ENCODE results near the gene FIP1L1. TPM values are rescaled to one million over a fixed set of nuclear protein-coding genes. Genes with fewer than 3 reads are reported as not detected.
A peak's percentile ranks its signal among the peaks of the same experiment; 100 is the strongest.

FIP1L1 gene
- total RNA-seq, 1 donor, result 87.2 TPM

DNA sequence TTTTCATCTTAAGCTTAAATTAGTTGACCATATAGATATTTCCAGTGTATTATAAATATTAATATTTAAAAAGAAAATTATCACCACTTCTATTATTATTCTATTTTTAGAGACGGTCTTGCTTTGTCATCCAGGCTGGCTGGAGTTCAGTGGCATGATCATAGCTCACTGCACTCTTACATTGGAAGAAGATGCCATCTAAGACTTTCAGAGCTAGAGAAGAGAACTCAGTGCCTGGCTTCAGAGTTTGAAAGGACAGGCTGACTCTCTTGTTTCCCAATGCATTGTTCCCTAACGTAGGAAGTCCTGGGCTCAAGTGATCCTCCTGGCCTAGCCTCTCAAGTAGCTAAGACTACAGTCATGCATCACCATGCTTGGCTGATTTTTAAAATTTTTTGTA, 75.9 kb downstream of the FIP1L1 start:
- TF ChIP-seq, protein P1, sequence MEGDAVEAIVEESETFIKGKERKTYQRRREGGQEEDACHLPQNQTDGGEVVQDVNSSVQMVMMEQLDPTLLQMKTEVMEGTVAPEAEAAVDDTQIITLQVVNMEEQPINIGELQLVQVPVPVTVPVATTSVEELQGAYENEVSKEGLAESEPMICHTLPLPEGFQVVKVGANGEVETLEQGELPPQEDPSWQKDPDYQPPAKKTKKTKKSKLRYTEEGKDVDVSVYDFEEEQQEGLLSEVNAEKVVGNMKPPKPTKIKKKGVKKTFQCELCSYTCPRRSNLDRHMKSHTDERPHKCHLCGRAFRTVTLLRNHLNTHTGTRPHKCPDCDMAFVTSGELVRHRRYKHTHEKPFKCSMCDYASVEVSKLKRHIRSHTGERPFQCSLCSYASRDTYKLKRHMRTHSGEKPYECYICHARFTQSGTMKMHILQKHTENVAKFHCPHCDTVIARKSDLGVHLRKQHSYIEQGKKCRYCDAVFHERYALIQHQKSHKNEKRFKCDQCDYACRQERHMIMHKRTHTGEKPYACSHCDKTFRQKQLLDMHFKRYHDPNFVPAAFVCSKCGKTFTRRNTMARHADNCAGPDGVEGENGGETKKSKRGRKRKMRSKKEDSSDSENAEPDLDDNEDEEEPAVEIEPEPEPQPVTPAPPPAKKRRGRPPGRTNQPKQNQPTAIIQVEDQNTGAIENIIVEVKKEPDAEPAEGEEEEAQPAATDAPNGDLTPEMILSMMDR (IDR thresholded peaks at IDR 0.05; ENCODE audit: insufficient read depth, low read depth, low read length), result no peak
- H3K4me3 ChIP-seq (ENCODE audit: low read depth, low read length), result no peak overlapping the region

DNA sequence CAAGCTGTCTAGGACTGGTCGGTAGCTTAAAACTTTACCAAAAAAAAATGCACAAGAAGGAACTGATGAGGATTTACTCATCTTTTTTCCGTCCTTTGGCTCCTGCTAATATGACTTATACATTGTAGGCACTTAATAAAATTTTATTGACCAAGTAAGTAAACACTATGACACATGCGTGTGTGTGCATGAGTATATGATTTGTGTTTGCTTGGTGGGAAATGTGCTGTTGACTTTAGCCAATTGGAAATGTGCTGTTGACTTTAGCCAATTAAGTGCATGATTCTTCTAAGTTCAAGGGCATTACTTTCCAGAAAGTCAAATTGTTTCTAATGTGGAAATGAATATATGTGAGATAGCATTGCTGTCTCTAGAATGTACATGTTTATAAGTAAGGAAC, 78.3 kb downstream of the FIP1L1 start:
- TF ChIP-seq, protein P1 (IDR thresholded peaks at IDR 0.05; ENCODE audit: insufficient read depth, low read depth, low read length), result no peak
- no peak overlapping the region for H3K4me3 ChIP-seq (ENCODE audit: low read depth, low read length)
- no peak for DNase-seq (ENCODE audit: low read depth)

More for the DNA sequence above, 75.9 kb downstream of the FIP1L1 start:
- no peak for DNase-seq (ENCODE audit: low read depth)

DNA sequence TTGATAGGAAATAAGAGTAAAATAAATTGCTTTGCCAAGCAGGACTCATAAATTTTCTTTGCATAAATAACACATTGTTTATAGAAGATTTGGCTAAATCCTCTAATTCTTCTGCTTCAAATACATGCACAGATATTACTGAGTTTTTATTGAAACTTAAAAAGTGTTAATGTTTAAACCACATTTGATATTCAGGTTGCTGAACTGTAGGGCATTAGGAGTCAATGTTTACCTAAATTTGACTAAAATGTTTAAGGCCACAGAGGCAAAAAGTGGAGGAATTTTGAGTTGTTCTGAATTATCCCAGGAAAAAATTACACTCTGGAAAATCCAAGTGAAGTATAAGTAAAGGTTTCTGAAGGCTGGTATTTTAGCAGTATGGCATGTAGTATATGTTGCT, 78.7 kb downstream of the FIP1L1 start:
- DNase-seq (ENCODE audit: low read depth), result no peak
- TF ChIP-seq, protein P1 (IDR thresholded peaks at IDR 0.05; ENCODE audit: insufficient read depth, low read depth, low read length), result no peak
- H3K4me3 ChIP-seq (ENCODE audit: low read depth, low read length), result no peak overlapping the region

DNA sequence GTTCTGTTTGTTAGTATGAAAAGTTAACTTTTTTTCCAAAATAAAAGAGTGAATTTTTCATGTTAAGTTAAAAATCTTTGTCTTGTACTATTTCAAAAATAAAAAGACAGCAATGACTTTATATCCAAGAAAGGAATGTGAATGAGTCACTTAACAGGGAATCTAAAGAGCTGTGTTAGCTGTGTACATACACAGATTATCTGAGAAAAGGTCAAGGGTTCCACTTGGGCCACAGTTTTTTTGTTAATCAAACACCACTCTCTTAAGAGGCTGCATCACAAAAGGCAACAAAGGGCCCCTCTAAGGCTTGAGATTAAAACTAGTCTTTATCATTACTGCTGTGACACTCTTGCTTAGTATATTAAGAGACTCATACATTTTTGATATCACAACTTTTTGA, 82.1 kb downstream of the FIP1L1 start:
- peak; percentile 60 for DNase-seq (ENCODE audit: low read depth)
- TF ChIP-seq, protein P1 (IDR thresholded peaks at IDR 0.05; ENCODE audit: insufficient read depth, low read depth, low read length), result no peak
- no peak overlapping the region for H3K4me3 ChIP-seq (ENCODE audit: low read depth, low read length)

DNA sequence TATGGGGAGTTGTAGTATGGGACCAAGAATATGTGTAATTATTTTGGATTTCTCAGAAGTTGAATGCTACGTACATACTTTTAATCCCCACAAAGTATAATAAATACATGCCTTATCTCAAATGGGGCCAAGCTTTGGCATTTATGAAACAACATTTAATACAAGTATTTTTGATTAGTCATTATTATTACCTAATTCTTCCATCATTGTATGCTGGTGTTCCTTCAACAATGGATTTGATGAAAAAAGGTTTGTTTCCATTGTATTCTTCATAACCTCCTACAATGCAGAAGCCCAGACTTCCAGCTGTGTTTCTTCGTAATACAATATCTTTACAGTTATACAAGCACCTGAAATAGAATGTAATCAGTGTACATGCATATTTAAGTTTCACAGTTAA, 83.8 kb downstream of the FIP1L1 start:
- TF ChIP-seq, protein P1 (IDR thresholded peaks at IDR 0.05; ENCODE audit: insufficient read depth, low read depth, low read length), result no peak
- no peak overlapping the region for H3K4me3 ChIP-seq (ENCODE audit: low read depth, low read length)
- DNase-seq (ENCODE audit: low read depth), result peak; percentile 22

DNA sequence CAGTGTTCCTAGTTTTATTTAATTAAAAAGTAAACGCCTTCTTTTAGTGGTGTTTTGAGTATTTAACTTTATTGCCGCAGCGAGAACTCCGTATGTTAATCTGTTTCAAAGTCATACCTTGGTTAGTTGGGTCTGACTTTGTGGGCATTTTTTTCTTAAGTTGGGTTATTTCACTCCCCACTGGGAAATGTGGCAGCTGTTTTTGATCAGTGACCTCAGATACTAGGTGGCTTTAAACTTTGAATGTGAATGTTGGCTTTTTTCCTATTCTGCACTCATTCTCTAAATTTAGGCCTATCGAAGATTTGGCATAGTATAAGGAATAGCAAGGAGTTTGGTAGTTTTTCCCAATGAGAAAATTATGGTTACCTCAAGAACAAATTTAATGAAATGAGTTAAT, 85.9 kb downstream of the FIP1L1 start:
- no peak overlapping the region for H3K4me3 ChIP-seq (ENCODE audit: low read depth, low read length)
- TF ChIP-seq, protein P1 (IDR thresholded peaks at IDR 0.05; ENCODE audit: insufficient read depth, low read depth, low read length), result no peak
- no peak for DNase-seq (ENCODE audit: low read depth)

DNA sequence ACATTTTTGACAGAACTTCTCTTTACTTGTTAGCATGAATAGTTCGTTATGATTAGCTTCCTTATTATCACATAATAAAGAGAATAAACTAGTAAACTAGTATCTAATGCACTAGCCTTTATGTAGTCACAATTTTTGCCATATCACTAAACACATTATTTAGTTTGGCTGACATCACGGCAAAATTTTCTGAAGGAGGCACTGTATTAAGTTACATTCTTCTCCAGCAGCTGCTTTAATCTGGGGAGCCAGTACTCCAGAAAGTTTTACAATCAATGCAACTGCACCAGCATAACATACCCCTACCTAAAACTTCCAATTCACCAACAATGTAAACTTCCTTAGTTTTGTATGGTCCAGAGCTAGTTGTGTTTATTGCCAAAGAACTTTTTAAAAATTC, 87.8 kb downstream of the FIP1L1 start:
- TF ChIP-seq, protein P1 (IDR thresholded peaks at IDR 0.05; ENCODE audit: insufficient read depth, low read depth, low read length), result no peak
- DNase-seq (ENCODE audit: low read depth), result no peak
- H3K4me3 ChIP-seq (ENCODE audit: low read depth, low read length), result no peak overlapping the region
